Progenitor cell of endocrine pancreas (in vitro differentiated cells): Measurements from ENCODE around the gene GALNT9. TPM values are rescaled to one million over a fixed set of nuclear protein-coding genes. Genes with fewer than 3 reads are reported as not detected.

Experiments
- DNase-seq: peaks from one replicate; pipeline ENCODE4 v3.0.0; 2021; ENCODE audit warnings: low spot score; ENCODE audit not compliant: unreplicated experiment
- H3K27ac Mint-ChIP-seq: 2 replicates; pipeline ENCODE4 v1.8.0; 2021; ENCODE audit warnings: mild to moderate bottlenecking, moderate library complexity, mixed read lengths
- H3K27me3 Mint-ChIP-seq: 2 replicates; pipeline ENCODE4 v1.8.0; 2021; ENCODE audit warnings: mixed read lengths
- H3K36me3 Mint-ChIP-seq: 2 replicates; pipeline ENCODE4 v1.8.0; 2022; ENCODE audit warnings: mixed read lengths; ENCODE audit not compliant: insufficient read depth
- H3K4me1 Mint-ChIP-seq: 2 replicates; pipeline ENCODE4 v1.8.0; 2021; ENCODE audit warnings: low read depth, mixed read lengths
- H3K4me3 Mint-ChIP-seq: 2 replicates; pipeline ENCODE4 v1.8.0; 2021; ENCODE audit warnings: low read depth, mild to moderate bottlenecking, moderate library complexity, mixed read lengths
- H3K9me3 Mint-ChIP-seq: 2 replicates; pipeline ENCODE4 v1.8.0; 2021; ENCODE audit warnings: low read depth, mixed read lengths
- CTCF ChIP-seq: fragments of 200-600 bp; sonication (generic); IDR thresholded peaks from one replicate; pipeline ENCODE4 v1.5.0; 2021; ENCODE audit warnings: antibody characterized with exemption, mild to moderate bottlenecking; ENCODE audit not compliant: unreplicated experiment
- total RNA-seq: library from RNA; stranded (reverse); gene quantifications from 2 replicates; pipeline ENCODE4 v1.2.1, GENCODE V29; 2021

GALNT9 gene
- total RNA-seq, 1 donor from 2014 or later, result 0.36 TPM

DNA sequence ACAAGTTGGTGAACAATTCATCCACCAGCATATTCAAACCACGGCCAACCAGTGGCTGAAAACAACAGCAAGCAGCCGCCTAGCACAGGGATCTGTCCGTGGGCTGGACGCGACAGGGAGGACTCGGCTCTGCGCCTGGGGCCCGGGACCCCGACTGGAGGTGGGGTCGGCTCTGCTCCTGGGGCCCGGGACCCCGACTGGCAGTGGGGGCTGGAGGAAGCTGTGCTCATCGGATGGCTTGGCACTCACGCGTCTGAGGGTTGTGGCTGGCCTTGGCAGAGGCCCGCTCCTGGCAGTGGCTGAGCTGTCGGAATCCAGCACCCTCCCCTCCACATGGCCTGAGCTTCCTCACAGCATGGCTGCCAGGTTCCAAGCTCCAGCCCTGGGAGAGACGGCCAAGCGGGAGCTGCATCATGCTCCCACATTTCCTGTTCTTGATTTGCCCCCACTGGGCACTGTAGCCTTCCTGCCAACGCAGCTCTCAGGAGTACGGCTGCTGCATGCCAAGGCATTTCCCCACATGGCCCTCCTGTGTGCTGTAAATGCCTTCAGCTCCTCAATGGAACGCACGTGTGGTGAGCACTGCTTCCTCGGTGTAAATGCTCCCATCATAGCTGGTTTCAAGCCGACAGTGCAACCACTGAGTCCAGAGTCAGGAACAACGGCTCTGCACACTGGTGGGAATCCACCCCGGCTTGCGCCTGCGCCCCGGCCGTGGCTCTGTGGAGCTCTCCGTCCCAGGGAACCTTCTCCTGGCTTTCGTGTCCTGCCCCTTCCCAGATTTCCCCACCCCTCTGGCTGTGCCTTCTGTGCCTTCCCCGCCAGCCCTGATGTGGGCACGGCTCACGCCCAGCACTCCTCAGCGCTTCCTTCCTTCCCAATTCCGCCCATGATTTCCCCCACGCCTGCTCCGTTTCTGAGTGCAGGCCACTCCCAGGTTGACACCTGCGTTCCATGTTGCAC, 7.3 kb upstream of the GALNT9 start:
- Mint-ChIP-seq H3K4me1 (no peaks in the 10 kb centered on the region), H3K4me3 (no peak overlapping the region), H3K27ac (no peak overlapping the region), H3K9me3 (no peaks in the 10 kb centered on the region), H3K27me3 (peaks cover 66% of the 10 kb centered on the region), H3K36me3 (no peaks in the 10 kb centered on the region)
- TF ChIP-seq CTCF, result no peak
- DNase-seq, result no peak

GRCh38 chr12:132335179-132335756, 5.9 kb upstream of the GALNT9 start:
- H3K36me3 Mint-ChIP-seq, result no peaks in the 10 kb centered on the region
- no peak for DNase-seq
- H3K27me3 Mint-ChIP-seq, result peaks cover 75% of the 10 kb centered on the region
- peaks cover 3% of the 10 kb centered on the region for H3K4me1 Mint-ChIP-seq
- no peaks in the 10 kb centered on the region for H3K9me3 Mint-ChIP-seq
- TF ChIP-seq CTCF, result no peak
- H3K4me3 Mint-ChIP-seq, result no peak overlapping the region
- H3K27ac Mint-ChIP-seq, result no peak overlapping the region

GRCh38 chr12:132333766-132334165, 4.4 kb upstream of the GALNT9 start:
- H3K36me3 Mint-ChIP-seq, result no peaks in the 10 kb centered on the region
- no peaks in the 10 kb centered on the region for H3K9me3 Mint-ChIP-seq
- H3K27me3 Mint-ChIP-seq, result peaks cover 69% of the 10 kb centered on the region

DNA sequence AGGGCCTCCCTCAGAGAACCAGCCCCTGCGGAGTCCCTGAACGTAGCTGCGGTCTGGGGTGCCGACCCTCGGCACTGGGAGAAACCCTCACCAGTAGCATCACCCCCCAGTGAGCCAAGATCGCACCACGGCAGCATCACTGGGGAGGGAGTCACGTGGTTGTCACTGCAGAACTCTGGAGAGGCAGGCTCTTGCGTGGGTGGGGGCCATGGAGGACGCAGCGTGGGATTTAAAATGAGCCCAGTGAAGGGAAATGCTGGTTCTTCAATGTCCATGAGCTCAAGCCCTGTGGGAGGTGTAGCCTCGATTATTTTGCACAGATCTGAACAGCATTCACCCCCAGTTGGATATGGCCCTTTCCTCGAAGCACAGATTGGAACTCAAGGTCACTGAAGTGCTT, 3.9 kb upstream of the GALNT9 start:
- Mint-ChIP-seq H3K4me1 (peaks cover 3% of the 10 kb centered on the region), H3K4me3 (no peak overlapping the region), H3K9me3 (no peaks in the 10 kb centered on the region), H3K27ac (no peak overlapping the region), H3K36me3 (no peaks in the 10 kb centered on the region), H3K27me3 (peaks cover 70% of the 10 kb centered on the region)
- TF ChIP-seq CTCF, result no peak
- no peak for DNase-seq

More at GRCh38 chr12:132333766-132334165, 4.4 kb upstream of the GALNT9 start:
- Mint-ChIP-seq H3K4me1 (peaks cover 3% of the 10 kb centered on the region), H3K27ac (no peak overlapping the region), H3K4me3 (no peak overlapping the region)
- no peak for TF ChIP-seq CTCF
- DNase-seq, result no peak

- Mint-ChIP-seq H3K27ac (no peak overlapping the region), H3K4me3 (peak overlapping the region; percentile 11), H3K36me3 (no peaks in the 10 kb centered on the region), H3K27me3 (peaks cover 77% of the 10 kb centered on the region), H3K9me3 (no peaks in the 10 kb centered on the region), H3K4me1 (peaks cover 3% of the 10 kb centered on the region)
- TF ChIP-seq CTCF, result no peak
- DNase-seq, result no peak
Measured at GRCh38 chr12:132330549-132330881, 1.1 kb upstream of the GALNT9 start.
